HepG2 (cell line): Measurements from ENCODE around the gene SGF29. TPM values are rescaled to one million over a fixed set of nuclear protein-coding genes. Genes with fewer than 3 reads are reported as not detected.

ENCODE experiments used
- ASH2L ChIP-seq: fragments of 300-600, 200-600 bp; sonication (generic); IDR thresholded peaks from 2 replicates; pipeline ENCODE4 v1.7.0; 2017; ENCODE audit warnings: low read depth, mild to moderate bottlenecking, moderate library complexity, mixed read lengths, low read length; ENCODE audit not compliant: insufficient read length
- EP300 ChIP-seq, 3 experiments: sonication (generic) in 1 of 3; formaldehyde crosslinking in 1 of 3; IDR thresholded peaks; 2 replicates each; pipeline versions ENCODE4 v1.5.1 to v1.6.1; 2011 to 2020; ENCODE audit warnings: low read depth in 2 of 3, low read length in 2 of 3, borderline replicate concordance in 1 of 3, improper control_type of control experiment in 1 of 3, mild to moderate bottlenecking in 1 of 3, missing genetic modification reagents in 1 of 3, moderate library complexity in 1 of 3
- HHEX ChIP-seq: IDR thresholded peaks from 2 replicates; pipeline ENCODE4 v1.6.1; 2016; ENCODE audit warnings: control low read depth
- IKZF4 ChIP-seq: sonication (generic); formaldehyde crosslinking; IDR thresholded peaks from 2 replicates; pipeline ENCODE4 v1.5.1; 2020; ENCODE audit warnings: borderline replicate concordance, mild to moderate bottlenecking, low read depth, missing genetic modification reagents; ENCODE audit errors: not compliant biosample characterization
- RBAK ChIP-seq: sonication (generic); formaldehyde crosslinking; IDR thresholded peaks from 2 replicates; pipeline ENCODE4 v1.5.1; 2020; ENCODE audit warnings: mild to moderate bottlenecking, missing genetic modification reagents
- RELA ChIP-seq: sonication (generic); formaldehyde crosslinking; IDR thresholded peaks from 2 replicates; pipeline ENCODE4 v1.4.0; 2020; ENCODE audit warnings: missing genetic modification reagents
- ZBTB8A ChIP-seq: sonication (generic); formaldehyde crosslinking; IDR thresholded peaks from 2 replicates; pipeline ENCODE4 v1.4.0; 2020; ENCODE audit warnings: mild to moderate bottlenecking, low read depth, missing genetic modification reagents, borderline replicate concordance
- ZFP1 ChIP-seq: IDR thresholded peaks from 2 replicates; pipeline ENCODE4 v1.6.1; 2016
- ZNF567 ChIP-seq: sonication (generic); formaldehyde crosslinking; IDR thresholded peaks from 2 replicates; pipeline ENCODE4 v1.8.1; 2023; ENCODE audit warnings: mild to moderate bottlenecking, missing genetic modification reagents, borderline replicate concordance
- ZNF614 ChIP-seq: IDR thresholded peaks from 2 replicates; pipeline ENCODE4 v1.6.1; 2018; ENCODE audit warnings: missing biosample characterization, missing genetic modification reagents, inconsistent platforms, borderline replicate concordance
- ZNF792 ChIP-seq: IDR thresholded peaks from 2 replicates; pipeline ENCODE4 v1.6.1; 2016
- polyA plus RNA-seq, 8 experiments: library from polyadenylated mRNA; depleted of rRNA in 3 of 8; stranded (reverse) in 7 of 8; unstranded in 1 of 8; fragments of >200 nt; fragmentation: Illumina TruSeq in 4 of 8; extraction: Trizol in 4 of 8; gene quantifications; 2 replicates each; pipeline versions ENCODE4 v1.2.1 to v1.2.3, GENCODE V29; 2011 to 2016; ENCODE audit warnings: low read depth in 4 of 8, missing spikeins in 1 of 8, mixed read lengths in 1 of 8; ENCODE audit not compliant: insufficient read depth in 1 of 8
- total RNA-seq, 5 experiments: library from RNA; depleted of rRNA; stranded (reverse); fragments of >200 nt; fragmentation: Illumina TruSeq; extraction: Trizol; gene quantifications; 2 replicates each; pipeline ENCODE4 v1.2.3, GENCODE V29; 2016; ENCODE audit warnings: low read depth in 1 of 5
- TF ChIP-seq, protein P1 (sequence below): IDR thresholded peaks from 2 replicates; pipeline ENCODE4 v1.6.1; 2016; ENCODE audit warnings: missing compliant biosample characterization, missing genetic modification reagents, borderline replicate concordance
- TF ChIP-seq, protein P2 (sequence below): sonication (generic); formaldehyde crosslinking; IDR thresholded peaks from 2 replicates; pipeline ENCODE4 v1.8.0; 2022; ENCODE audit warnings: mild to moderate bottlenecking, missing genetic modification reagents
- TF ChIP-seq, protein P3 (sequence below): sonication (generic); formaldehyde crosslinking; IDR thresholded peaks from 2 replicates; pipeline ENCODE4 v1.4.0; 2020; ENCODE audit warnings: missing genetic modification reagents
- TF ChIP-seq, protein P4 (sequence below): sonication (generic); formaldehyde crosslinking; IDR thresholded peaks from 2 replicates; pipeline ENCODE4 v1.4.0; 2020; ENCODE audit warnings: mild to moderate bottlenecking, missing genetic modification reagents

Gene SGF29
- total and polyA plus RNA-seq, 2 of the 13 experiments (the other 11 are each of a cell fraction or from before 2014, with no cell fraction given) = 5.0 to 29.4 TPM

DNA sequence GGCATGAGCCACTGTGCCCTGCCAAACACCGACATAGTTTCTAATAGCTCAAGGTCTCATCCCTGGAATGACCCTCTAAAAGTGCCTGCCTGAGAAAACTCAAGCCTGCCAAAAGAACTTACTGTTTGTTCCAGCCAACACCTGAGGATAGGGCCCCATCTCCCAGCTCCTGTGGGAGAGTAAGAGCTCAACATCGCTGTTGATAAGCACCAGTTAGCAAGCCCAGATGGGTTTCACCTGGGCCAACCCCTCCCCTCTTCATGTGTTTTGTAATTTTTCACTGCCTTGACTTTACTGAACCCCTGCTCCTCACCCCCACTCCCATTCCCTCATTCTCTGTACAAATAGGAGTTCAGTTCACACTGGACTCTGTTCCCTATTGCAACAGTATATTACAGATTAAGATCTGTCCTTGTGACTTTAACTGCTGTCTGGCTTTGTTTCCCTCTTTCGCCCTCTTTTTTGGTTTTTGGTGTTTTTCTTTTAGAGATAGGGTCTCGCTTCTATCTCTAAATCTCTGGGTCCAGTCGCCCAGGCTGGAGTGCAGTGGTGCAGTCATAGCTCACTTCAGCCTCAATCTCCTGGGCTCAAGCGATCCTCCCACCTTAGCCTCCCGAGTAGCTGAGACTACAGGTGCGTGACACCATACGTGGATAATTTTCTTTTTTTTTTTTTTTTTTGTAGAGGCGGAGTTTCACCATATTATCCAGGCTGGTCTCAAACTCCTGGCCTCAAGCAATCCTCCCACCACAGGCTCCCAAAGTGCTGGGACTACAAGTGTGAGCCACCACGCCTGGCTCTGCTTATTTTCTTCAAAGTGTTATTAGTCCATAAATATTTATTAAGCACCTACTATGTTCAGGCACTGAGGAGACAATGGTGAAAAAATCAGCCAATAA, 27.3 kb upstream of the SGF29 start (continued):
- TF ChIP-seq ZNF614 (CRISPR knock-in tag) = peak; percentile 96
- TF ChIP-seq, protein P1, sequence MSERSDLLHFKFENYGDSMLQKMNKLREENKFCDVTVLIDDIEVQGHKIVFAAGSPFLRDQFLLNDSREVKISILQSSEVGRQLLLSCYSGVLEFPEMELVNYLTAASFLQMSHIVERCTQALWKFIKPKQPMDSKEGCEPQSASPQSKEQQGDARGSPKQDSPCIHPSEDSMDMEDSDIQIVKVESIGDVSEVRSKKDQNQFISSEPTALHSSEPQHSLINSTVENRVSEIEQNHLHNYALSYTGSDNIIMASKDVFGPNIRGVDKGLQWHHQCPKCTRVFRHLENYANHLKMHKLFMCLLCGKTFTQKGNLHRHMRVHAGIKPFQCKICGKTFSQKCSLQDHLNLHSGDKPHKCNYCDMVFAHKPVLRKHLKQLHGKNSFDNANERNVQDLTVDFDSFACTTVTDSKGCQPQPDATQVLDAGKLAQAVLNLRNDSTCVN (CRISPR knock-in tag) = no peak
- TF ChIP-seq EP300 (IDR thresholded peaks at IDR 0.05; ENCODE audit: low read depth in 2 of 2, low read length in 2 of 2) = peak; percentile 92 to 96
- TF ChIP-seq EP300 (CRISPR knock-in tag; IDR thresholded peaks at IDR 0.05; ENCODE audit: borderline replicate concordance) = peak; percentile 85
- TF ChIP-seq, protein P2, sequence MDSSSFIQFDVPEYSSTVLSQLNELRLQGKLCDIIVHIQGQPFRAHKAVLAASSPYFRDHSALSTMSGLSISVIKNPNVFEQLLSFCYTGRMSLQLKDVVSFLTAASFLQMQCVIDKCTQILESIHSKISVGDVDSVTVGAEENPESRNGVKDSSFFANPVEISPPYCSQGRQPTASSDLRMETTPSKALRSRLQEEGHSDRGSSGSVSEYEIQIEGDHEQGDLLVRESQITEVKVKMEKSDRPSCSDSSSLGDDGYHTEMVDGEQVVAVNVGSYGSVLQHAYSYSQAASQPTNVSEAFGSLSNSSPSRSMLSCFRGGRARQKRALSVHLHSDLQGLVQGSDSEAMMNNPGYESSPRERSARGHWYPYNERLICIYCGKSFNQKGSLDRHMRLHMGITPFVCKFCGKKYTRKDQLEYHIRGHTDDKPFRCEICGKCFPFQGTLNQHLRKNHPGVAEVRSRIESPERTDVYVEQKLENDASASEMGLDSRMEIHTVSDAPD (CRISPR knock-in tag) = peak; percentile 98
- TF ChIP-seq, protein P3, sequence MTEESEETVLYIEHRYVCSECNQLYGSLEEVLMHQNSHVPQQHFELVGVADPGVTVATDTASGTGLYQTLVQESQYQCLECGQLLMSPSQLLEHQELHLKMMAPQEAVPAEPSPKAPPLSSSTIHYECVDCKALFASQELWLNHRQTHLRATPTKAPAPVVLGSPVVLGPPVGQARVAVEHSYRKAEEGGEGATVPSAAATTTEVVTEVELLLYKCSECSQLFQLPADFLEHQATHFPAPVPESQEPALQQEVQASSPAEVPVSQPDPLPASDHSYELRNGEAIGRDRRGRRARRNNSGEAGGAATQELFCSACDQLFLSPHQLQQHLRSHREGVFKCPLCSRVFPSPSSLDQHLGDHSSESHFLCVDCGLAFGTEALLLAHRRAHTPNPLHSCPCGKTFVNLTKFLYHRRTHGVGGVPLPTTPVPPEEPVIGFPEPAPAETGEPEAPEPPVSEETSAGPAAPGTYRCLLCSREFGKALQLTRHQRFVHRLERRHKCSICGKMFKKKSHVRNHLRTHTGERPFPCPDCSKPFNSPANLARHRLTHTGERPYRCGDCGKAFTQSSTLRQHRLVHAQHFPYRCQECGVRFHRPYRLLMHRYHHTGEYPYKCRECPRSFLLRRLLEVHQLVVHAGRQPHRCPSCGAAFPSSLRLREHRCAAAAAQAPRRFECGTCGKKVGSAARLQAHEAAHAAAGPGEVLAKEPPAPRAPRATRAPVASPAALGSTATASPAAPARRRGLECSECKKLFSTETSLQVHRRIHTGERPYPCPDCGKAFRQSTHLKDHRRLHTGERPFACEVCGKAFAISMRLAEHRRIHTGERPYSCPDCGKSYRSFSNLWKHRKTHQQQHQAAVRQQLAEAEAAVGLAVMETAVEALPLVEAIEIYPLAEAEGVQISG (CRISPR knock-in tag) = peak; percentile 79
- TF ChIP-seq RELA (CRISPR knock-in tag) = 0 out of 2 replicates have a peak, but pooled peaks have one; percentile 22
- peak; percentile 58; the same call in 1 of the 2 replicates for TF ChIP-seq ZNF567 (CRISPR knock-in tag)
- TF ChIP-seq ASH2L = peak; percentile 95
- TF ChIP-seq RBAK = no peak
- TF ChIP-seq ZFP1 (CRISPR knock-in tag) = no peak; the same call in 1 of the 2 replicates
- TF ChIP-seq IKZF4 (CRISPR knock-in tag) = no peak
- TF ChIP-seq, protein P4, sequence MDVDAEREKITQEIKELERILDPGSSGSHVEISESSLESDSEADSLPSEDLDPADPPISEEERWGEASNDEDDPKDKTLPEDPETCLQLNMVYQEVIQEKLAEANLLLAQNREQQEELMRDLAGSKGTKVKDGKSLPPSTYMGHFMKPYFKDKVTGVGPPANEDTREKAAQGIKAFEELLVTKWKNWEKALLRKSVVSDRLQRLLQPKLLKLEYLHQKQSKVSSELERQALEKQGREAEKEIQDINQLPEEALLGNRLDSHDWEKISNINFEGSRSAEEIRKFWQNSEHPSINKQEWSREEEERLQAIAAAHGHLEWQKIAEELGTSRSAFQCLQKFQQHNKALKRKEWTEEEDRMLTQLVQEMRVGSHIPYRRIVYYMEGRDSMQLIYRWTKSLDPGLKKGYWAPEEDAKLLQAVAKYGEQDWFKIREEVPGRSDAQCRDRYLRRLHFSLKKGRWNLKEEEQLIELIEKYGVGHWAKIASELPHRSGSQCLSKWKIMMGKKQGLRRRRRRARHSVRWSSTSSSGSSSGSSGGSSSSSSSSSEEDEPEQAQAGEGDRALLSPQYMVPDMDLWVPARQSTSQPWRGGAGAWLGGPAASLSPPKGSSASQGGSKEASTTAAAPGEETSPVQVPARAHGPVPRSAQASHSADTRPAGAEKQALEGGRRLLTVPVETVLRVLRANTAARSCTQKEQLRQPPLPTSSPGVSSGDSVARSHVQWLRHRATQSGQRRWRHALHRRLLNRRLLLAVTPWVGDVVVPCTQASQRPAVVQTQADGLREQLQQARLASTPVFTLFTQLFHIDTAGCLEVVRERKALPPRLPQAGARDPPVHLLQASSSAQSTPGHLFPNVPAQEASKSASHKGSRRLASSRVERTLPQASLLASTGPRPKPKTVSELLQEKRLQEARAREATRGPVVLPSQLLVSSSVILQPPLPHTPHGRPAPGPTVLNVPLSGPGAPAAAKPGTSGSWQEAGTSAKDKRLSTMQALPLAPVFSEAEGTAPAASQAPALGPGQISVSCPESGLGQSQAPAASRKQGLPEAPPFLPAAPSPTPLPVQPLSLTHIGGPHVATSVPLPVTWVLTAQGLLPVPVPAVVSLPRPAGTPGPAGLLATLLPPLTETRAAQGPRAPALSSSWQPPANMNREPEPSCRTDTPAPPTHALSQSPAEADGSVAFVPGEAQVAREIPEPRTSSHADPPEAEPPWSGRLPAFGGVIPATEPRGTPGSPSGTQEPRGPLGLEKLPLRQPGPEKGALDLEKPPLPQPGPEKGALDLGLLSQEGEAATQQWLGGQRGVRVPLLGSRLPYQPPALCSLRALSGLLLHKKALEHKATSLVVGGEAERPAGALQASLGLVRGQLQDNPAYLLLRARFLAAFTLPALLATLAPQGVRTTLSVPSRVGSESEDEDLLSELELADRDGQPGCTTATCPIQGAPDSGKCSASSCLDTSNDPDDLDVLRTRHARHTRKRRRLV (CRISPR knock-in tag) = peak; percentile 88
- peak; percentile 22; the same call in 1 of the 2 replicates for TF ChIP-seq ZBTB8A
- TF ChIP-seq HHEX (CRISPR knock-in tag) = peak; percentile 60
- TF ChIP-seq ZNF792 = peak; percentile 86
